ENCODE results near the gene PCID2.

Gene PCID2

DNA sequence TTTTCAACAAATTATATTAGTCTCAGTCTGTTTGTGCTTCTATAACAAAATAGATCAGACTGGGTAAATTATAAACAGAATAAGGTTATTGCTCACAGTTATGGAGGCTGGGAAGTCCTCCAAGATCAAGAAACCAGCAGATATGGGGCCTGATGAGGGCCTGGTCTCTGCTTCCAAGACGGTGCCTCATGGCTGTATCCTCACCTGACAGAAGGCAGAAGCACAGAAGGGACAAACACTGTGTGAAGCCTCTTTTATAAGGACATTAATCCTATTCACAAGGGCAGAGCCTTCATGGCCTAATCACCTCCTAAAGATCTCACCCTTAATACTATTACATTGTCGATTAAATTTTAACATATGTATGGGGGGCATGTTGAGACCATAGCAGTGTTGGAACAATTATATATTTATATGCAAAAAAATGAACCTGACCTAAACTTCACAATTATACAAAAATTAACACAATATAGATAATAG, 73.1 kb downstream of the PCID2 start:
- no peak for DNase-seq (ENCODE audit: low spot score)
- TF ChIP-seq, protein P1, sequence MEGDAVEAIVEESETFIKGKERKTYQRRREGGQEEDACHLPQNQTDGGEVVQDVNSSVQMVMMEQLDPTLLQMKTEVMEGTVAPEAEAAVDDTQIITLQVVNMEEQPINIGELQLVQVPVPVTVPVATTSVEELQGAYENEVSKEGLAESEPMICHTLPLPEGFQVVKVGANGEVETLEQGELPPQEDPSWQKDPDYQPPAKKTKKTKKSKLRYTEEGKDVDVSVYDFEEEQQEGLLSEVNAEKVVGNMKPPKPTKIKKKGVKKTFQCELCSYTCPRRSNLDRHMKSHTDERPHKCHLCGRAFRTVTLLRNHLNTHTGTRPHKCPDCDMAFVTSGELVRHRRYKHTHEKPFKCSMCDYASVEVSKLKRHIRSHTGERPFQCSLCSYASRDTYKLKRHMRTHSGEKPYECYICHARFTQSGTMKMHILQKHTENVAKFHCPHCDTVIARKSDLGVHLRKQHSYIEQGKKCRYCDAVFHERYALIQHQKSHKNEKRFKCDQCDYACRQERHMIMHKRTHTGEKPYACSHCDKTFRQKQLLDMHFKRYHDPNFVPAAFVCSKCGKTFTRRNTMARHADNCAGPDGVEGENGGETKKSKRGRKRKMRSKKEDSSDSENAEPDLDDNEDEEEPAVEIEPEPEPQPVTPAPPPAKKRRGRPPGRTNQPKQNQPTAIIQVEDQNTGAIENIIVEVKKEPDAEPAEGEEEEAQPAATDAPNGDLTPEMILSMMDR (IDR thresholded peaks at IDR 0.05; ENCODE audit: extremely low read depth, insufficient read depth, missing control alignments) = no peak
- in situ Hi-C loops (cut with MboI; ENCODE audit: low pct_unique_long_range_greater_than_20kb, low sequenced_read_pairs, unreplicated experiment) = no loop called here

DNA sequence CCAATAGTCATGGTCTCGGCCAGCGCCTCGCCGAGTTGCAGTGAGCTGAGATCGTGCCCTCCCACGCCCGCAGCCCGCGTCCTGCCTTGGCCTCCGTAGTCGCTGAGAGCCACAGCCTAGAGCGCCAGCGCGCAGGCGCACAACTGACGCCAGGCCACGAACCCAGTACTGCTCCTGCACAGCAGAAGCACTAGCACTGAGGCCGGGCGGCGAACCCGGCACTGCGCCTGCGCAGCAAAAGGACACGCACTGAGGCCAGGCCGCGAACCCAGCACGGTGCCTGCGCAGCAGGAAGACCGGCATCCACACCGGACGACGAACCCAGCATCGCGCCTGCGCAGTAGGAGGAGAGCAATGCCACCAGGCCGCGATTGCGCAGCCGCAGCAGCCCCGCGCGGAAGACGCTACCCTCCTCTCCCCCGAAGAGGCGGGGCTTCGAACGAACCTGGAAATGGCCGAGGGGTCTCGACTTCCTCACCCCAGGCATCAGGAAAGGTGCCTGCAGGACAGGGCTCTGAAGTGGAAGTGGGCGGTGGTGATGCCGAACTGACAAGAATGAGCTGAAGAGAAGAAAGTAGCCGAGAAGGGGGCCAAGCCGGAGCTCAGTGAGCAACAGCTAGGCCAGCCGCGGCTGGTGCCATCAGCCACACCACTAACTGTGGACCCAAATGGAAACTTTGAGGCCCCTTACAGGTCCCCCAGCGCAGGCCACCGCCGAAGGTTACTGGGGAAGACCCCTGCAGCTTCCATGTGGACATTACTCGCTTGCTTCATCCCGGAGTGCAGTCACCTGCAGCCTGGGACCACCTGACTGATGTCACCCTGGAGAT, 78.3 kb downstream of the PCID2 start:
- in situ Hi-C loops (cut with MboI; ENCODE audit: low pct_unique_long_range_greater_than_20kb, low sequenced_read_pairs, unreplicated experiment) = no loop called here
- TF ChIP-seq, protein P1 (IDR thresholded peaks at IDR 0.05; ENCODE audit: extremely low read depth, insufficient read depth, missing control alignments) = no peak
- DNase-seq (ENCODE audit: low spot score) = no peak

DNA sequence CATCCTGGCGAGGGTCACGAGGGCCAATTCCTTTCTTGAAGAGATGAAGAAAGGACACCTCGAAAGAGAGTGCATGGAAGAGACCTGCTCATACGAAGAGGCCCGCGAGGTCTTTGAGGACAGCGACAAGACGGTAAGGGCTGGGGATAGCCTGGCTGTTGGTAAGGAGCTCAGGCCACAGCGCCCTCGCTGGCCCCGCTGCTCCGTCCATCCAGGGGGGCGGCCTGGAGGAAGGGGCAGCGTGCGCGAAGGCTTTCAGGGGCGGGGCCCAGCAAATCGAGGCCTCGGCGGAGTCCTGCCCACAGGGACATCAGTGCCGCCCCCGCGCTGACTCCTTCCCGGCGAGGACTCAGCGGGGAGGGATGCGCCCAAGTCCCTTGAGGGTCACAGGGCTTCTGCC, 79.0 kb downstream of the PCID2 start:
- TF ChIP-seq, protein P1 (IDR thresholded peaks at IDR 0.05; ENCODE audit: extremely low read depth, insufficient read depth, missing control alignments) = no peak
- DNase-seq (ENCODE audit: low spot score) = no peak
- in situ Hi-C loops (cut with MboI; ENCODE audit: low pct_unique_long_range_greater_than_20kb, low sequenced_read_pairs, unreplicated experiment) = no loop called here
